ENCODE results near the gene C3orf52. TPM values are rescaled to one million over a fixed set of nuclear protein-coding genes. Genes with fewer than 3 reads are reported as not detected.

C3orf52 gene
- total RNA-seq, 1 experiment from 2014 or later, result 12.6 TPM

DNA sequence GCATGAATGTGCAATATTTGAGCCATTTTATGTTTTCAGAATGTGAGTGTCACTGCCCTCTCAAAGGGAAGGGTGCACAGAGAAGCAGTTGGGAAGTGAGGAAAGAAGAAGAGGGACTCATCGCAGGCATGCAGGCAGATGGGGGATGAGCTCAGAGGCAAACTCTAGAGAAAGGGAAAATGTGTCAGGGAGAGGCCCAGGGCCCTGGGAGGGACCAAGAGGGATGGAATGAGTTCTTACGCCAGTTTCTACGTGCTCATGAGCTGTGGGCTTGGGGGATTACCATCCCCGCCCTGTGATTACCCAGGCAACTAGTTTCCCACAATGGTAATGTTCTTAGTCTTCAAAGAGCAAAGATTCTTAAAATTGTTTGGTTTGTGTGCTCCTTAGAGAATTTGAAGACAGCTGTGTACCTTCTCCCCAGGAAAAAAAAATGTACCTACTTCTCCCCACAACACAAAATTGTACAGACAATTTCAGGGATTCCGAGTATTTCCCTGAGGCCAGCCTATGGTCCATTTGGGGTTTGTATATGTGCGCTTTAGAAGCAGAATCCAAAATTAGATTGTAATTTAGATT is 29.1 kb downstream of the C3orf52 start:
- TF ChIP-seq TCF7L2 (IDR thresholded peaks at IDR 0.05; ENCODE audit: low read depth, low read length) (no peak), POLR2AphosphoS5 (IDR thresholded peaks at IDR 0.05; ENCODE audit: low read depth, low read length) (no peak), SIN3A (IDR thresholded peaks at IDR 0.05; ENCODE audit: borderline replicate concordance, insufficient read depth, low read depth, low read length) (no peak), REST (IDR thresholded peaks at IDR 0.05; ENCODE audit: insufficient read depth in 1 of 2, low read depth in 2 of 2, low read length in 1 of 2) (no peak)
- TF ChIP-seq, protein P1, sequence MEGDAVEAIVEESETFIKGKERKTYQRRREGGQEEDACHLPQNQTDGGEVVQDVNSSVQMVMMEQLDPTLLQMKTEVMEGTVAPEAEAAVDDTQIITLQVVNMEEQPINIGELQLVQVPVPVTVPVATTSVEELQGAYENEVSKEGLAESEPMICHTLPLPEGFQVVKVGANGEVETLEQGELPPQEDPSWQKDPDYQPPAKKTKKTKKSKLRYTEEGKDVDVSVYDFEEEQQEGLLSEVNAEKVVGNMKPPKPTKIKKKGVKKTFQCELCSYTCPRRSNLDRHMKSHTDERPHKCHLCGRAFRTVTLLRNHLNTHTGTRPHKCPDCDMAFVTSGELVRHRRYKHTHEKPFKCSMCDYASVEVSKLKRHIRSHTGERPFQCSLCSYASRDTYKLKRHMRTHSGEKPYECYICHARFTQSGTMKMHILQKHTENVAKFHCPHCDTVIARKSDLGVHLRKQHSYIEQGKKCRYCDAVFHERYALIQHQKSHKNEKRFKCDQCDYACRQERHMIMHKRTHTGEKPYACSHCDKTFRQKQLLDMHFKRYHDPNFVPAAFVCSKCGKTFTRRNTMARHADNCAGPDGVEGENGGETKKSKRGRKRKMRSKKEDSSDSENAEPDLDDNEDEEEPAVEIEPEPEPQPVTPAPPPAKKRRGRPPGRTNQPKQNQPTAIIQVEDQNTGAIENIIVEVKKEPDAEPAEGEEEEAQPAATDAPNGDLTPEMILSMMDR (IDR thresholded peaks at IDR 0.05), result no peak
- Histone ChIP-seq H3K27ac (ENCODE audit: low read length) (no peak overlapping the region), H3K27me3 (ENCODE audit: control insufficient read depth, insufficient read depth, low read length) (no peaks in the 10 kb centered on the region), H3K4me1 (ENCODE audit: control insufficient read depth, insufficient read depth, low read length) (no peaks in the 10 kb centered on the region), H3K9me3 (ENCODE audit: control insufficient read depth, insufficient read depth, low read depth, low read length) (no peaks in the 10 kb centered on the region), H3K36me3 (ENCODE audit: control insufficient read depth, insufficient read depth, low read length) (no peaks in the 10 kb centered on the region), H3K4me3 (ENCODE audit: low read depth in 2 of 2, low read length in 2 of 2) (no peak overlapping the region)
- no peak for DNase-seq (ENCODE audit: low read depth, low spot score)
- intact Hi-C loops (cut with micrococcal nuclease; ENCODE audit: unreplicated experiment) (no loop called here), in situ Hi-C loops (cut with HindIII; ENCODE audit: low pct_unique_long_range_greater_than_20kb, low sequenced_read_pairs) (no loop called here)
- no peak for ATAC-seq
- CTCF ChIA-PET, result no interaction called here
- POLR2A ChIA-PET, result no interaction called here
- BruUV-seq (replicated peaks), result no TSS peak

GRCh38 chr3:112115806-112116383 is 29.7 kb downstream of the C3orf52 start:
- ChIA-PET CTCF (no interaction called here), POLR2A (no interaction called here)
- DNase-seq (ENCODE audit: low read depth, low spot score) (no peak), ATAC-seq (no peak)
- no peak overlapping the region for H3K4me3 ChIP-seq (ENCODE audit: low read depth in 2 of 2, low read length in 2 of 2)
- H3K36me3 ChIP-seq (ENCODE audit: control insufficient read depth, insufficient read depth, low read length), result no peaks in the 10 kb centered on the region
- in situ Hi-C loops (cut with HindIII; ENCODE audit: low pct_unique_long_range_greater_than_20kb, low sequenced_read_pairs), result no loop called here
- no peak overlapping the region for H3K27ac ChIP-seq (ENCODE audit: low read length)
- H3K9me3 ChIP-seq (ENCODE audit: control insufficient read depth, insufficient read depth, low read depth, low read length), result no peaks in the 10 kb centered on the region
- H3K27me3 ChIP-seq (ENCODE audit: control insufficient read depth, insufficient read depth, low read length), result no peaks in the 10 kb centered on the region
- BruUV-seq (replicated peaks), result no TSS peak
- no peaks in the 10 kb centered on the region for H3K4me1 ChIP-seq (ENCODE audit: control insufficient read depth, insufficient read depth, low read length)
- TF ChIP-seq REST (IDR thresholded peaks at IDR 0.05; ENCODE audit: insufficient read depth in 1 of 2, low read depth in 2 of 2, low read length in 1 of 2) (no peak), TCF7L2 (IDR thresholded peaks at IDR 0.05; ENCODE audit: low read depth, low read length) (no peak), SIN3A (IDR thresholded peaks at IDR 0.05; ENCODE audit: borderline replicate concordance, insufficient read depth, low read depth, low read length) (no peak), POLR2AphosphoS5 (IDR thresholded peaks at IDR 0.05; ENCODE audit: low read depth, low read length) (no peak)
- TF ChIP-seq, protein P1 (IDR thresholded peaks at IDR 0.05), result no peak
- intact Hi-C loops (cut with micrococcal nuclease; ENCODE audit: unreplicated experiment), result no loop called here

Measured in Panc1 (cell line).